Thyroid gland (tissue), 4 donors: ENCODE results near the gene TERT.

Experiments
- POLR2A ChIP-seq, 2 donors: fragments of 450-650 bp; IDR thresholded peaks; one replicate each; pipeline ENCODE4 v1.6.1; 2017; ENCODE audit warnings: antibody characterized with exemption in 2 of 2, mild to moderate bottlenecking in 2 of 2, moderate library complexity in 1 of 2
- TF ChIP-seq, protein P1 (sequence below), 6 experiments: fragments of 200-600 bp in 3 of 6; fragments of 450-650 bp in 3 of 6; sonication (generic) in 3 of 6; IDR thresholded peaks; one replicate each; pipeline ENCODE4 v1.5.1; 2016 to 2019; ENCODE audit warnings: antibody characterized with exemption in 6 of 6, mild to moderate bottlenecking in 2 of 6, inconsistent platforms in 1 of 6, moderate library complexity in 1 of 6

DNA sequence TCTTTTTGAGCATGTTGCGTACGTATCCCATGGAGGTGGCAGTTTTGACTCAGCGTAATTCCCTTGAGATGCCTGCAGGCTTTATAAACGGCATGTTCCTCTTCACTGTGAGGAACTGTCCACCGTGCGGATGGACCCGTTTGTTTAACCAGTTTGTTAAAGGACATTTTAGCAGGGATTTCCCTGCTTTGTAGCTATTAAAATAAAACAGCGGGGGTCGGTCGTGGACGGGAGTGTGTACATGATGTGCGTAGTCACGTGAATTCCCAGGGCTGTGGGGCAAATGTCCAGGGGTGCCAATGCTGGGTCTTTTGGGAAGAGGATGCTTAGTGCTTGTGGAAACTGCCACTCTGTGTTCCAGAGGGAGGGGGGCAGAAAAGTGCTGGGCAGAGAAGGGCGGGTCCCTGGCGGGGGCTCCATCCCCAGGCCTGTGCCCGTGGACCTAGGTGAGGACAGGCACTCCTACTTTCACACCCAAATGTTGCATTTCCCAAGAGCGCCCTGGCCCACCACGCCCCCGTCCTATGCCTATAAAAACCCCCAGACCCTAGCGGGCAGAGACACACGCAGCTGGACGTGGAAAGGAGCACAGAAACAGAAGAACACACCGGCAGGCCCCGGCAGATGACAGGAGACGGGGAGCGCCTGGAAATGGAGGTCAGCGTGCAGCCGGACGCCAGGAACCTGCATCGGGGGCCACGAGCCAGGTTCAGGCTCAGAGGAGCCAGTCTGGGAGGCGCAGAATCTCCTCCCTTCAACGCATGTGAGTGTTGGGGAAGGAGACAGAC lies 4.0 kb upstream of the TERT start:
- TF ChIP-seq, protein P1, sequence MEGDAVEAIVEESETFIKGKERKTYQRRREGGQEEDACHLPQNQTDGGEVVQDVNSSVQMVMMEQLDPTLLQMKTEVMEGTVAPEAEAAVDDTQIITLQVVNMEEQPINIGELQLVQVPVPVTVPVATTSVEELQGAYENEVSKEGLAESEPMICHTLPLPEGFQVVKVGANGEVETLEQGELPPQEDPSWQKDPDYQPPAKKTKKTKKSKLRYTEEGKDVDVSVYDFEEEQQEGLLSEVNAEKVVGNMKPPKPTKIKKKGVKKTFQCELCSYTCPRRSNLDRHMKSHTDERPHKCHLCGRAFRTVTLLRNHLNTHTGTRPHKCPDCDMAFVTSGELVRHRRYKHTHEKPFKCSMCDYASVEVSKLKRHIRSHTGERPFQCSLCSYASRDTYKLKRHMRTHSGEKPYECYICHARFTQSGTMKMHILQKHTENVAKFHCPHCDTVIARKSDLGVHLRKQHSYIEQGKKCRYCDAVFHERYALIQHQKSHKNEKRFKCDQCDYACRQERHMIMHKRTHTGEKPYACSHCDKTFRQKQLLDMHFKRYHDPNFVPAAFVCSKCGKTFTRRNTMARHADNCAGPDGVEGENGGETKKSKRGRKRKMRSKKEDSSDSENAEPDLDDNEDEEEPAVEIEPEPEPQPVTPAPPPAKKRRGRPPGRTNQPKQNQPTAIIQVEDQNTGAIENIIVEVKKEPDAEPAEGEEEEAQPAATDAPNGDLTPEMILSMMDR (IDR thresholded peaks at IDR 0.05) = no peak
- no peak for TF ChIP-seq POLR2A (IDR thresholded peaks at IDR 0.05)
